NCI-H446 (cell line): ENCODE data around the gene SLC17A7.
"Not testable (repeated sequence)": the region's sequence is repeated elsewhere in the genome, so short reads cannot be mapped to it uniquely, and the experiment has no call there.

Experiments used
- DNase-seq, 2 experiments: peaks; one replicate each; lab custom pipeline; 2025; lab: John Stamatoyannopoulos, UW

SLC17A7 gene

GRCh38 chr19:49441210-49441959 is at the start of gene SLC17A7:
Gene SLC17A7, minus strand, starts transcription at chr19:49441527. Its CDS starts 148 bp downstream, at chr19:49441379.
- peak in 1 of 2 experiments; percentile 67 for DNase-seq

DNA sequence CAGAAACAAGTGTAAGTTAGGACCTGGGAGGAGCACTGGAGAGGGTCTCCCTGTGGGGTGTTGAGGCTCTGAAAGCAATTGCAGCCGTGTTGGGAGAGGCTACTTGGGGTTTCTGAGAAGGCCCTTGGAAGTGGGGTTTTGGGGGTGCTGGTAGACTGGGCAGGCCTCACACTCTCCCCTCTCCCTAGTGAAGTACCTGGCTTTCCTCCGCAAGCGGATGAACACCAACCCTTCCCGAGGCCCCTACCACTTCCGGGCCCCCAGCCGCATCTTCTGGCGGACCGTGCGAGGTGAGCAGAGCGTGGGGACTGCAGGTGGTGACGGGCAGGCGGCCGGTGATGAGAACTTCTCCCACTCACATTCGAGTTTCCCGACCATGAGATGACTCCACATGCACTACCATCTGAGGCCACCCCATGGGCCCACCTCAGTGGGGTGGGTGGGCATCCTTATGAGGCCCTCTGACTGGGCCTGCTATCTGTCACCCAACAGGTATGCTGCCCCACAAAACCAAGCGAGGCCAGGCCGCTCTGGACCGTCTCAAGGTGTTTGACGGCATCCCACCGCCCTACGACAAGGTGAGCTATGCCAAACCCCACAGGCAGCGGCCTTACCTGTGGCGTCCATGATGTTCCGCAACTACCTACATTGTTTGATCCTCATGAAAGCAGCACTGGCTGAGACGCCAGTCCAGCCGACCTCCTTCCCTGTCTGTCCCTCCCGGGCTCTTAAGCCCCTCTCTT is 49.1 kb upstream of the SLC17A7 start:
- DNase-seq, result no peak

GRCh38 chr19:49489601-49490167 is 48.4 kb upstream of the SLC17A7 start:
- no peak for DNase-seq

GRCh38 chr19:49488863-49489537 is 47.7 kb upstream of the SLC17A7 start:
- DNase-seq, result no peak

- DNase-seq, result no peak
Observed at GRCh38 chr19:49488046-49488862, 46.9 kb upstream of the SLC17A7 start.

DNA sequence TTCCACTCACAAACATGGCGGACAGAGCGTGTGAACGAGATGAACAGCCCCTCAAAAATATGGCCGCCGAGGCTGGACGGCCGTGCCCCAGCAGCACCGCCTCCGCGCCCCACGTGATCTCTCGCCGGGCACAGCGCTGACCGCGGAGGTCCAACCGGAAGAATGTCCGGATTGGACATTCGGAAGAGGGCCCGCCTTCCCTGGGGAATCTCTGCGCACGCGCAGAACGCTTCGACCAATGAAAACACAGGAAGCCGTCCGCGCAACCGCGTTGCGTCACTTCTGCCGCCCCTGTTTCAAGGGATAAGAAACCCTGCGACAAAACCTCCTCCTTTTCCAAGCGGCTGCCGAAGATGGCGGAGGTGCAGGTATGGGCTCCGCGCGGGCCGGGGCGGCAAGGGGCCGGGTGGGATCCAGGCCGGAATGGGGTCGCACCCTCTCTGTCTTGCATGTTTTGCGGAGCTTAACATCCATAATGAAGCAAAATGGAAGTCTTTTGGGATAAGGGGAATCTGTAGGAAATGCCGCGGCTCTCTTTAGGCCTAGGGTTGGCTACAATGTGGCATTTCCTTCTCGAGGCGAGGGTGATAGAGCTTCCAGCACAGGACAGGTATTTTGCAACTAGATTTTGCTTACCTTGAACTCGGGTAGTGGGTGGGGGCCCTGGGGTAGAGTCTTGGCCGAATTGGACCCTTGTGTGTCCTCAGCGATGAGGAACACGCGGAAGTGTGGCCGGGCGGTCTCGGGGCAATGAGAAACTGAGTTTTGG is 46.1 kb upstream of the SLC17A7 start, which contains the start of gene RPL13A:
RPL13A (plus strand) TSS at position 332 of the 769 bp plus-strand sequence; CDS start at position 354, 22 bp downstream.
- peak; percentile 99 to 100 for DNase-seq

DNA sequence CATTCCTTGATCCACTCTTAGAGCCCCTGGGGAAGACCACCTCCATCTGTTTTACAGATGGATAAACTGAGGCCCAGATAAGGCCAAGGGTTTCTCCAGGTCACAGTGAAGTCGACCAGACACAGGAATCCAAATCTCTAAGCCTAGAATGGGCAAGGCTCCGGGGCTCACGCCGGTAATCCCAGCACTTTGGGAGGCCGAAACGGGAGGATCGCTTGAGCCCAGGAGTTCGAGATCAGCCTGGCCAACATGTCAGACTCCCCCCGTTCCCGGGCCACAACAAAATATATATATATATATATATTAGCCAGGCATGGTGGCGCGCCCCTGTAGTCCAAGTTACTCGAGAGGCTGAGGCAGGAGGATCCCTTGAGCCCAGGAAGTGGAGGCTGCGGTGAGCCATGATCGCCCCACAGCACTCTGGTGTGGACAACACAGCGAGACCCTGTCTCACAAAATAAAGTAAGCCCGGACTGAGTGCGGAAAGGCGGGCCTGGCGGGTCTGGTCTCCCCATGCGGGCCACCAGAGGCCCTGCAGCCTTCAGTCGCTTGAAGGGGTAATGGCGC is 45.5 kb upstream of the SLC17A7 start:
- no peak for DNase-seq

- DNase-seq, result no peak
Observed at GRCh38 chr19:49486232-49486631, 44.9 kb upstream of the SLC17A7 start.

DNA sequence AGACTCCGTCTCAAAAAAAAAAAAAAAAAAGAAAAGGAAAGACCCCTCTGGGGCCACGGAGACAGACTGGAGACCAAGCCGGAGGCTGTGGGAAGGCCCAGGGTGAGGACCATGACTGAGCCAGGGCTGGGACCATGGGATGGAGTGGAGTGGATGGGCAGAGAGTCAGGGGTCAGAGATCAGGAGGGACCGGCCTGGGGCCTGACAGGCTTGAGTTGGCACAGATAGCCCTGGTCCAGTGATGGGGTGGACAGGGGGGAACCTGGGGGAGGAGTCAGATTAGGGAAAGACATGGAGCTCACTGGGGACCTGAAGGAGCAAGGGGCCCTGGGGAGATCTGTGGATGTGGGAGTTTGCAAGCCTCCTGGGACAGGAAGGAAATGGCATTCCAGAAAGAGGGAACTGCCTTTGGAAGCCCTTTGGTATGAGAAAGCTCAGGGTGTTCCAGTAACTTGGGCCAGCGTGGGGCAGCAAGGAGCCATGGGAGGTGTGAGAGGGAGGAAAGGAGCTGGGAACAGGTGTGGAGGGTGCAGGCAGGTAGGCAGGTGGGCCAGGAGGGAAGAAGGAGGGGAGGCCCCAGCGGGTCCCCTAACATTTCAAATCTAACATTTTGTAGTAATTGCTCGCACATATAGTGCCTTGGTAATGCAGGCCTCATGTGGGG is 39.8 kb upstream of the SLC17A7 start:
- DNase-seq, result no peak

DNA sequence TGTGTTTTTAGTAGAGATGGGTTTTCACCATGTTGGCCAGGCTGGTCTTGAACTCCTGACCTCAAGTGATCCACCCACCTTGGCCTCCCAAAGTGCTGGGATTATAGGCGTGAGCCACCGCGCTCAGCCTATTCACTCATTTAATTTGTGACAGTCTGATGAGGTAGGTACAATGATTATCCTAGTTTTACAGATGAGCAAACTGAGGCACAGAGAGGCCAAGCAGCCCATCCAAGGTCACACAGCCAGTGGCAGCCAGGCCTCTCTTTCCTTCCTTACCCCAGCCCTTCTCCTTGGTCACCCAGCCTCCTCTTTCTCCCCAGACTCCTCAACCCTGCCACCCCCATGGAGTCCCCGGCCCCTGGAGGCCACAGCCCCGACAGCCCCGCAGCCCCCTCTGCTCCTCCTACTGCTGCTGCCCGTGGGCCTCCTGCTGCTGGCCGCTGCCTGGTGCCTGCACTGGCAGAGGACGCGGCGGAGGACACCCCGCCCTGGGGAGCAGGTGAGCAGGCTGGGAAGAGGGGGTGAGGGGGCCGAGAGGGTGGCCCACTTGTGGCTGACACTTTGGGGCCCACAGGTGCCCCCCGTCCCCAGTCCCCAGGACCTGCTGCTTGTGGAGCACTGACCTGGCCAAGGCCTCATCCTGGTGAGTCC is 38.8 kb upstream of the SLC17A7 start:
- DNase-seq, result no peak

- DNase-seq, result peak in 1 of 2 experiments; percentile 42
Observed at GRCh38 chr19:49475995-49476880, 34.9 kb upstream of the SLC17A7 start.

- DNase-seq, result no peak
Observed at GRCh38 chr19:49475191-49475917, 34.0 kb upstream of the SLC17A7 start.

- no peak for DNase-seq
Observed at GRCh38 chr19:49474542-49474924, 33.2 kb upstream of the SLC17A7 start.

DNA sequence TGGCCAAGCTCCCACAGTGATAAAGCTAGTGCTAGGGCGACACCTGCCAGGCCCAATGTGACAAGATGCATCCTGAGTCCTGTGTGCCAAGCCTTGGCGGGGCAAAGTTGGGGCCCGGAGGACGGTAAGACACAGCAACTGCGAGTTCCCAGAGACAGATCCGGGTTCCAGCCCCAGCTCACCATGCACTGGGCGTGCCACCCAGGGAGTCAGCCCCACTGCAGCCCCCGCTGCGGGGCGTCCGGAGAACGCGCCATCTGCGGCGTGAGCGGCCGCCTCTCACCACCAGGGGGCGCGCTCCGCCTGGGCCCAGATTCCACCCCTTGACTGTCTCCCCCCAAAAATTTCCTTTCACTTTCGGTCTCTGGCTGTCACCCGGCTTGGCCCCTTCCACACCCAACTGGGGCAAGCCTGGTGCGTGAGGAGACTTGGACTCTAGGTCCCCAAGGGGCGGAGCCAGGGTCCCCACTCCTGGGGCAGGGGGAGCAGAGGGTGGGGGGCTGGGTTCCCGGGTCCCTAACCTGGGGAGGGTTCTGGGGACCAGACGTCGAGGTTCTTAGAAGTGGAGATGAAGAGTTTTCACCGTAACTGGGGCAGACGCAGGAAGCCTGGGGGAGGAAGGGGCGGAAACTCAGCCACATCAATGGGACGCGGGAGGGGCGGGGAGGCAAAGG is 32.7 kb upstream of the SLC17A7 start, which contains the start of gene FLT3LG:
FLT3LG (plus strand) TSS at position 348 of the 674 bp plus-strand sequence. CDS start 425 bp downstream, outside the sequence.
- peak in 1 of 2 experiments; percentile 59 for DNase-seq

GRCh38 chr19:49473501-49473867 is 32.2 kb upstream of the SLC17A7 start:
- DNase-seq, result not testable (repeated sequence)

DNA sequence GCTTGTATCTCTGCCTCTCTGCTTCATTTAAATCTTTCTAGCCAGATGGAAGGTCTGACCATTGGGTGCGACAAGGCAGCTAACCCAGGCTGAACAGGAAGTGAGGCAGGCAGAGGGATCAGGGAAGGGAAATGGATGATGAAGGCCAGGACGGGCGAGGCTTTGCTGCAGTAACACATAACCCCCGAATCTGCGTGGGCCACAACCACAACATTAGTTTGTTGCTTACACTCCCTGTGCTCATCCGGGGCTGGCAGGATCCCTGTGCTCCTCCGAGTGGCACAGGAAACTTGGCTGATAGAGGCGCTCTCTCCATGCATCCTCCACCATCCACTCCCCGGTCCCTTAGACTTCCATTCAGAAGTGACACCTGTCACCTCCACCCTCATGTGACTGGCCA is 31.6 kb upstream of the SLC17A7 start:
- no peak for DNase-seq

DNA sequence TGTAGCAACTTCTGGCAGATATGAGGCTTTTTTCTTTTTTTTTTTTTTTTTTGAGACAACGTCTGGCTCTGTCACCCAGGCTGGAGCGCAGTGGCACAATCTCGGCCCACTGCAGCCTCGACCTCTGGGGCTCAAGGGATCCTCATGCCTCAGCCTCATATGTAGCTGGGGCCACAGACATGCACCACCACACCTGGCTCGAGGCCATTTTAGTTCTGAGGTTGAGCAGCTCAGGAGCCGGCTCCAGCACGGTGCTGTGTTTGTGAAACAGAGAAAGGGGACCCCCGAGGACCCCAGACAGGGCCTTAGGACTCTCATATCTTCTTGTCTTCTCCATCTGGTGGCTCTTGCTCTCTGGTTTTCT is 29.3 kb upstream of the SLC17A7 start:
- DNase-seq, result no peak
